MM.1S (cell line): ENCODE data around the gene MINDY3.

Experiments used
- DNase-seq: peaks from one replicate; pipeline ENCODE4 v3.0.0-alpha.2; 2015
- H2AFZ ChIP-seq: fragments of 300-600 bp; sonication (generic); 2 replicates; pipeline ENCODE4 v1.6.0; 2016; ENCODE audit warnings: antibody characterized with exemption, low read length
- H3F3A ChIP-seq: fragments of 300-600 bp; sonication (generic); 2 replicates; pipeline ENCODE4 v1.6.1; 2016; ENCODE audit warnings: mild to moderate bottlenecking, antibody characterized with exemption, low read length, moderate library complexity, mixed read lengths; ENCODE audit not compliant: insufficient read depth
- H3K27ac ChIP-seq: fragments of 300-600 bp; sonication (generic); 2 replicates; pipeline ENCODE4 v1.5.1; 2016; ENCODE audit warnings: mild to moderate bottlenecking, low read length
- H3K27me3 ChIP-seq: fragments of 300-600 bp; sonication (generic); replicated peaks from 2 replicates; pipeline ENCODE4 v1.6.0; 2016; ENCODE audit warnings: low read length; ENCODE audit not compliant: insufficient read depth
- H3K36me3 ChIP-seq: fragments of 300-600 bp; sonication (generic); replicated peaks from 2 replicates; pipeline ENCODE4 v1.6.1; 2016; ENCODE audit warnings: mild to moderate bottlenecking, low read length, mixed read lengths; ENCODE audit not compliant: insufficient read depth
- H3K4me1 ChIP-seq: fragments of 300-600 bp; sonication (generic); 2 replicates; pipeline ENCODE4 v1.6.1; 2016; ENCODE audit warnings: low read length, mixed read lengths
- H3K4me2 ChIP-seq: fragments of 300-600 bp; sonication (generic); 2 replicates; pipeline ENCODE4 v1.6.0; 2016; ENCODE audit warnings: low read depth, low read length
- H3K4me3 ChIP-seq: fragments of 300-600 bp; sonication (generic); 2 replicates; pipeline ENCODE4 v1.5.1; 2016; ENCODE audit warnings: low read length, mixed read lengths
- H3K79me2 ChIP-seq: fragments of 300-600 bp; sonication (generic); 2 replicates; pipeline ENCODE4 v1.6.1; 2016; ENCODE audit warnings: mixed run types, low read length, mixed read lengths
- H3K9ac ChIP-seq: fragments of 300-600 bp; sonication (generic); 2 replicates; pipeline ENCODE4 v1.6.1; 2016; ENCODE audit warnings: low read length, mixed read lengths
- H3K9me2 ChIP-seq: fragments of 300-600 bp; sonication (generic); replicated peaks from 2 replicates; pipeline ENCODE4 v1.6.1; 2016; ENCODE audit warnings: mild to moderate bottlenecking, low read length, mixed read lengths; ENCODE audit not compliant: insufficient read depth
- H3K9me3 ChIP-seq: fragments of 300-600 bp; sonication (generic); replicated peaks from 2 replicates; pipeline ENCODE4 v1.6.1; 2016; ENCODE audit warnings: mild to moderate bottlenecking, low read length, mixed read lengths; ENCODE audit not compliant: insufficient read depth
- H4K20me1 ChIP-seq: fragments of 300-600 bp; sonication (generic); 2 replicates; pipeline ENCODE4 v1.6.1; 2016; ENCODE audit warnings: mild to moderate bottlenecking, low read length, moderate library complexity, mixed read lengths; ENCODE audit not compliant: insufficient read depth
- CTCF ChIP-seq: fragments of 300-600 bp; sonication (generic); IDR thresholded peaks from 2 replicates; pipeline ENCODE4 v1.5.1; 2016; ENCODE audit warnings: antibody characterized with exemption, low read length, mixed read lengths
- EZH2 ChIP-seq: fragments of 300-600 bp; sonication (generic); optimal IDR thresholded peaks from 2 replicates; pipeline ENCODE3; 2017; ENCODE audit warnings: low read depth, mild to moderate bottlenecking, antibody characterized with exemption, low read length, mixed read lengths
- EZH2phosphoT487 ChIP-seq: fragments of 300-600 bp; sonication (generic); IDR thresholded peaks from 2 replicates; pipeline ENCODE4 v1.6.1; 2018; ENCODE audit warnings: antibody characterized with exemption, low read length

Gene MINDY3

GRCh38 chr10:15792777-15793176 lies 67.5 kb downstream of the MINDY3 start:
- H3K4me1 ChIP-seq: peaks cover 56% of the 10 kb centered on the region
- no peak overlapping the region for H2AFZ ChIP-seq
- no peak overlapping the region for H3K4me3 ChIP-seq
- peaks cover 22% of the 10 kb centered on the region for H3F3A ChIP-seq
- H3K27me3 ChIP-seq: no peaks in the 10 kb centered on the region
- no peak for DNase-seq
- H3K79me2 ChIP-seq: peaks cover 40% of the 10 kb centered on the region
- H3K9ac ChIP-seq: no peak overlapping the region
- no peak overlapping the region for H3K27ac ChIP-seq
- TF ChIP-seq CTCF (no peak), EZH2phosphoT487 (no peak), EZH2 (no peak)
- no peak overlapping the region for H3K4me2 ChIP-seq
- H3K9me2 ChIP-seq: no peaks in the 10 kb centered on the region
- no peaks in the 10 kb centered on the region for H3K9me3 ChIP-seq
- H3K36me3 ChIP-seq: peaks cover 9% of the 10 kb centered on the region; the same call in 1 of the 2 replicates
- H4K20me1 ChIP-seq: no peaks in the 10 kb centered on the region

DNA sequence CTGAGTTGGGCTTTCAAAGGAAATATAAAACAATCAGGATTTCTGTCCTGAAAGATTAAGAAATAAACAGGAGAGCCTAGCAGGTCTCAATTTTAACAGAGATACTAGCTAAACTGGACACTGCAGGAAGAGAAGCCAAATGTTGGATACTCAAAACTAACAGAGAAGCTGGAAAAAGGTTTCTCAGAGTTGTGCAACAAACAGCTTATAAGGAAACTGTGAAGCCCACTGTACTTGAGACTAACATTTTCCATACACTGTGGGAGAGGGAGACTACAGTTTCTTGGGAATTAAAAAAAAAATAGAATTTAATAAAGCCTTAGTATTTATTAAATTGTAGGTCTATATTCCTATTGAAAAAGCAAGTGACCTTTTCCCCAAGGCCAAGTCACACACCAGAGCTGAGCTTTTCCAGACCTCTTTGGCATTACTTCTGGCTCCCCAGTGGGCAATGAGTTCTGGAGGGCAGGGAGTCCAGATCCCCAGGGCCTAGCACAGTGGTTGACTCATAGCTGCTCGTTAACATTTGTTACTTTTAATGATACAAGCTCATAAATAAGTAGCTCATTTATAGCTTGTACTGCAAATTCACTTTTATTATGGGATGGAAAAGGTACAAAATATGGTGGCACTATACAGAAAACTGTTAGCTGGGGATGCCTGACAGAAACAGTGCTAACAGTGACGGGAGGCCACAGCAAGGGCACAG lies 68.3 kb downstream of the MINDY3 start:
- no peaks in the 10 kb centered on the region for H4K20me1 ChIP-seq
- peaks cover 27% of the 10 kb centered on the region for H3F3A ChIP-seq
- peaks cover 40% of the 10 kb centered on the region for H3K79me2 ChIP-seq
- no peak overlapping the region for H3K9ac ChIP-seq
- peaks cover 60% of the 10 kb centered on the region for H3K4me1 ChIP-seq
- no peak overlapping the region for H3K4me2 ChIP-seq
- H2AFZ ChIP-seq: no peak overlapping the region
- no peak overlapping the region for H3K4me3 ChIP-seq
- H3K27ac ChIP-seq: no peak overlapping the region
- no peaks in the 10 kb centered on the region for H3K27me3 ChIP-seq
- peaks cover 9% of the 10 kb centered on the region; the same call in 1 of the 2 replicates for H3K36me3 ChIP-seq
- no peak for DNase-seq
- no peaks in the 10 kb centered on the region for H3K9me3 ChIP-seq
- H3K9me2 ChIP-seq: no peaks in the 10 kb centered on the region
- TF ChIP-seq EZH2 (no peak), CTCF (no peak), EZH2phosphoT487 (no peak)

- Histone ChIP-seq H3F3A (peaks cover 47% of the 10 kb centered on the region), H3K9me3 (no peaks in the 10 kb centered on the region), H3K4me2 (peak overlapping the region; percentile 75; the same call in 1 of the 2 replicates), H4K20me1 (no peaks in the 10 kb centered on the region), H3K9me2 (no peaks in the 10 kb centered on the region), H3K27me3 (no peaks in the 10 kb centered on the region), H3K27ac (peak overlapping the region; percentile 96), H2AFZ (no peak overlapping the region), H3K4me1 (peaks cover 76% of the 10 kb centered on the region), H3K4me3 (no peak overlapping the region), H3K36me3 (peaks cover 6% of the 10 kb centered on the region; the same call in 1 of the 2 replicates), H3K9ac (peak overlapping the region; percentile 84; the same call in 1 of the 2 replicates), H3K79me2 (peaks cover 42% of the 10 kb centered on the region)
- DNase-seq: no peak
- TF ChIP-seq EZH2phosphoT487: no peak
- no peak for TF ChIP-seq CTCF
- no peak for TF ChIP-seq EZH2
Measured at GRCh38 chr10:15789793-15790525, 70.3 kb downstream of the MINDY3 start.
